H1 (cell line): ENCODE results near the gene EPHA8. TPM values are rescaled to one million over a fixed set of nuclear protein-coding genes. Genes with fewer than 3 reads are reported as not detected.

ENCODE experiments used
- CREB1 ChIP-seq: IDR thresholded peaks from 2 replicates; pipeline ENCODE4 v1.6.1; 2012; ENCODE audit warnings: inconsistent platforms
- GABPA ChIP-seq: IDR thresholded peaks from 2 replicates; pipeline ENCODE4 v1.6.1; 2011; ENCODE audit warnings: mild to moderate bottlenecking, low read length, moderate library complexity, borderline replicate concordance; ENCODE audit not compliant: insufficient read depth
- polyA plus RNA-seq, 7 experiments: library from polyadenylated mRNA; depleted of rRNA in 3 of 7; stranded (reverse) in 5 of 7; unstranded in 2 of 7; fragments of >200 nt in 5 of 7; fragments of 200-250 nt in 2 of 7; gene quantifications; 1 replicate in 5 of 7; 2 replicates in 1 of 7; 4 replicates in 1 of 7; pipeline versions ENCODE4 v1.2.1 to v1.2.3, GENCODE V29; 2011 to 2013; ENCODE audit warnings: missing spikeins in 2 of 7, mixed read lengths in 2 of 7
- total RNA-seq: library from RNA; stranded (reverse); fragmentation: NEBNext Ultra II Directional; extraction: Animal tissue kit (Norgen Biotek cat#: 25700); gene quantifications from 2 replicates; pipeline ENCODE4 v1.2.1, GENCODE V29; 2021

The EPHA8 gene
- total and polyA plus RNA-seq, 2 of the 8 experiments (the other 6 are each of a cell fraction or from before 2014, with no cell fraction given): 4.0 to 8.4 TPM

GRCh38 chr1:22611530-22611947 lies 48.2 kb downstream of the EPHA8 start (continued):
- TF ChIP-seq GABPA (peak; percentile 47; the same call in 1 of the 2 replicates), CREB1 (peak; percentile 48; the same call in 1 of the 2 replicates)
